Neural cell (in vitro differentiated cells): ENCODE data around the gene MDM4. TPM values are rescaled to one million over a fixed set of nuclear protein-coding genes. Genes with fewer than 3 reads are reported as not detected.

Experiments
- H2AFZ ChIP-seq: fragments of 200-600, 300-800 bp; sonication (generic), shearing (Covaris generic); 2 replicates; pipeline ENCODE4 v1.6.0; 2014; ENCODE audit warnings: low read depth, mild to moderate bottlenecking, antibody characterized with exemption, low read length, moderate library complexity
- H3F3A ChIP-seq: fragments of 200-600 bp; shearing (Covaris generic); 2 replicates; pipeline ENCODE4 v1.6.1; 2016; ENCODE audit warnings: mild to moderate bottlenecking, moderate library complexity, mixed read lengths, antibody characterized with exemption, low read length; ENCODE audit not compliant: insufficient read depth, poor library complexity, severe bottlenecking
- H3K27ac ChIP-seq: fragments of 200-600, 300-800 bp; sonication (generic), shearing (Covaris generic); 2 replicates; pipeline ENCODE4 v1.5.1; 2014; ENCODE audit warnings: mild to moderate bottlenecking, low read length, moderate library complexity
- H3K27me3 ChIP-seq: fragments of 300-800, 200-600 bp; sonication (generic), shearing (Covaris generic); 2 replicates; pipeline ENCODE4 v1.6.0; 2014; ENCODE audit warnings: mild to moderate bottlenecking, low read depth, low read length, moderate library complexity; ENCODE audit not compliant: insufficient read depth
- H3K36me3 ChIP-seq: fragments of 300-800, 200-600 bp; sonication (generic), shearing (Covaris generic); 2 replicates; pipeline ENCODE4 v1.5.1; 2014; ENCODE audit warnings: mild to moderate bottlenecking, antibody characterized with exemption, low read length, moderate library complexity; ENCODE audit not compliant: insufficient read depth
- H3K4me2 ChIP-seq: fragments of 300-800, 200-600 bp; sonication (generic), shearing (Covaris generic); 2 replicates; pipeline ENCODE4 v1.6.0; 2014; ENCODE audit warnings: mild to moderate bottlenecking, low read length
- H3K4me3 ChIP-seq: fragments of 300-800, 200-600 bp; sonication (generic), shearing (Covaris generic); 2 replicates; pipeline ENCODE4 v1.5.1; 2014; ENCODE audit warnings: mild to moderate bottlenecking, low read length, moderate library complexity
- H3K79me2 ChIP-seq: fragments of 200-600 bp; shearing (Covaris generic); replicated peaks from 2 replicates; pipeline ENCODE4 v1.6.0; 2014; ENCODE audit warnings: mild to moderate bottlenecking, low read length, moderate library complexity; ENCODE audit not compliant: insufficient read depth
- H3K9ac ChIP-seq: fragments of 300-800, 200-600 bp; sonication (generic), shearing (Covaris generic); 2 replicates; pipeline ENCODE4 v1.6.1; 2016; ENCODE audit warnings: mild to moderate bottlenecking, low read length, mixed read lengths
- H3K9me2 ChIP-seq: fragments of 200-600 bp; shearing (Covaris generic); 2 replicates; pipeline ENCODE4 v1.6.1; 2016; ENCODE audit warnings: mild to moderate bottlenecking, low read length, mixed read lengths; ENCODE audit not compliant: insufficient read depth
- H3K9me3 ChIP-seq: fragments of 200-600, 300-800 bp; sonication (generic), shearing (Covaris generic); 2 replicates; pipeline ENCODE4 v1.6.1; 2016; ENCODE audit warnings: mild to moderate bottlenecking, mixed run types, low read length, moderate library complexity, mixed read lengths
- H4K20me1 ChIP-seq: fragments of 200-600 bp; shearing (Covaris generic); 2 replicates; pipeline ENCODE4 v1.6.1; 2016; ENCODE audit warnings: mild to moderate bottlenecking, mixed run types; ENCODE audit not compliant: insufficient read depth
- CTCF ChIP-seq: fragments of 450-650 bp; IDR thresholded peaks from 2 replicates; pipeline ENCODE4 v1.5.1; 2014; ENCODE audit warnings: antibody characterized with exemption, mild to moderate bottlenecking, moderate library complexity; ENCODE audit not compliant: poor library complexity, severe bottlenecking
- EP300 ChIP-seq: fragments of 450-650 bp; conservative IDR thresholded peaks from 2 replicates; pipeline ENCODE4 v1.6.1; 2014; ENCODE audit warnings: antibody characterized with exemption, mild to moderate bottlenecking, moderate library complexity; ENCODE audit not compliant: poor library complexity, severe bottlenecking
- EZH2 ChIP-seq: fragments of 200-600, 300-800 bp; shearing (Covaris generic), sonication (generic); IDR thresholded peaks from 2 replicates; pipeline ENCODE4 v1.6.1; 2014; ENCODE audit warnings: antibody characterized with exemption, low read length, borderline replicate concordance, mild to moderate bottlenecking; ENCODE audit not compliant: insufficient read depth, poor library complexity, severe bottlenecking
- MXI1 ChIP-seq: fragments of 450-650 bp; conservative IDR thresholded peaks from 2 replicates; pipeline ENCODE4 v1.6.1; 2014; ENCODE audit warnings: antibody characterized with exemption, mild to moderate bottlenecking; ENCODE audit not compliant: poor library complexity, severe bottlenecking
- POLR2AphosphoS5 ChIP-seq: IDR thresholded peaks from 2 replicates; pipeline ENCODE4 v1.6.1; 2012
- RAD21 ChIP-seq: fragments of 450-650 bp; conservative IDR thresholded peaks from 2 replicates; pipeline ENCODE4 v1.6.1; 2014; ENCODE audit warnings: antibody characterized with exemption, mild to moderate bottlenecking, moderate library complexity
- REST ChIP-seq: IDR thresholded peaks from 2 replicates; pipeline ENCODE4 v1.6.1; 2012; ENCODE audit warnings: borderline replicate concordance
- SMC3 ChIP-seq: fragments of 450-650 bp; conservative IDR thresholded peaks from 2 replicates; pipeline ENCODE4 v1.6.1; 2014; ENCODE audit warnings: antibody characterized with exemption, mild to moderate bottlenecking, moderate library complexity; ENCODE audit not compliant: poor library complexity
- TAF1 ChIP-seq: IDR thresholded peaks from 2 replicates; pipeline ENCODE4 v1.6.1; 2012; ENCODE audit warnings: low read depth
- polyA plus RNA-seq: library from polyadenylated mRNA; depleted of rRNA; stranded (reverse); fragments of >200 nt; gene quantifications from 2 replicates; pipeline ENCODE4 v1.2.3, GENCODE V29; 2014

The MDM4 gene
- polyA plus RNA-seq, 1 donor from 2014 or later = 36.8 TPM

GRCh38 chr1:204584699-204585372, 68.6 kb downstream of the MDM4 start:
- Histone ChIP-seq H3K9me2 (no peaks in the 10 kb centered on the region), H3K4me3 (no peak overlapping the region), H4K20me1 (no peaks in the 10 kb centered on the region), H3K27ac (no peak overlapping the region), H3K4me2 (no peak overlapping the region), H3K79me2 (no peaks in the 10 kb centered on the region), H3K27me3 (no peaks in the 10 kb centered on the region), H3K9ac (no peak overlapping the region), H3K9me3 (no peaks in the 10 kb centered on the region), H3F3A (no peaks in the 10 kb centered on the region), H2AFZ (no peak overlapping the region), H3K36me3 (no peaks in the 10 kb centered on the region)
- TF ChIP-seq POLR2AphosphoS5 (no peak), REST (no peak)

GRCh38 chr1:204587621-204588020, 71.4 kb downstream of the MDM4 start:
- H2AFZ ChIP-seq = no peak overlapping the region
- no peak overlapping the region for H3K4me2 ChIP-seq
- no peaks in the 10 kb centered on the region for H3K9me3 ChIP-seq
- H3K9ac ChIP-seq = no peak overlapping the region
- H3K27ac ChIP-seq = no peak overlapping the region
- H3K9me2 ChIP-seq = no peaks in the 10 kb centered on the region
- no peaks in the 10 kb centered on the region for H3K79me2 ChIP-seq
- H3F3A ChIP-seq = no peaks in the 10 kb centered on the region
- no peaks in the 10 kb centered on the region for H3K27me3 ChIP-seq
- H3K36me3 ChIP-seq = no peaks in the 10 kb centered on the region
- no peak overlapping the region for H3K4me3 ChIP-seq
- no peaks in the 10 kb centered on the region for H4K20me1 ChIP-seq
- no peak for TF ChIP-seq POLR2AphosphoS5
- TF ChIP-seq MXI1 = no peak
- TF ChIP-seq EZH2 = no peak
- no peak for TF ChIP-seq CTCF
- TF ChIP-seq SMC3 = no peak
- TF ChIP-seq EP300 = no peak
- no peak for TF ChIP-seq TAF1
- TF ChIP-seq RAD21 = no peak
- no peak for TF ChIP-seq REST
